ENCODE data around the gene STH.
"Not testable (repeated sequence)": the region's sequence is repeated elsewhere in the genome, so short reads cannot be mapped to it uniquely, and the experiment has no call there.

The STH gene

GRCh38 chr17:46009681-46010596, 10.9 kb downstream of the STH start:
- no peak for DNase-seq

GRCh38 chr17:46010597-46011186, 11.6 kb downstream of the STH start:
- no peak for DNase-seq

- DNase-seq = no peak
Observed at GRCh38 chr17:46011711-46012505, 12.9 kb downstream of the STH start.

- no peak for DNase-seq
Observed at GRCh38 chr17:46012506-46013079, 13.5 kb downstream of the STH start.

DNA sequence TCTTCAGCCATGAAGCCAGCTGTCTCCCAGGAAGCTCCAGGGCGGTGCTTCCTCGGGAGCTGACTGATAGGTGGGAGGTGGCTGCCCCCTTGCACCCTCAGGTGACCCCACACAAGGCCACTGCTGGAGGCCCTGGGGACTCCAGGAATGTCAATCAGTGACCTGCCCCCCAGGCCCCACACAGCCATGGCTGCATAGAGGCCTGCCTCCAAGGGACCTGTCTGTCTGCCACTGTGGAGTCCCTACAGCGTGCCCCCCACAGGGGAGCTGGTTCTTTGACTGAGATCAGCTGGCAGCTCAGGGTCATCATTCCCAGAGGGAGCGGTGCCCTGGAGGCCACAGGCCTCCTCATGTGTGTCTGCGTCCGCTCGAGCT, 14.1 kb downstream of the STH start:
- DNase-seq = no peak

DNA sequence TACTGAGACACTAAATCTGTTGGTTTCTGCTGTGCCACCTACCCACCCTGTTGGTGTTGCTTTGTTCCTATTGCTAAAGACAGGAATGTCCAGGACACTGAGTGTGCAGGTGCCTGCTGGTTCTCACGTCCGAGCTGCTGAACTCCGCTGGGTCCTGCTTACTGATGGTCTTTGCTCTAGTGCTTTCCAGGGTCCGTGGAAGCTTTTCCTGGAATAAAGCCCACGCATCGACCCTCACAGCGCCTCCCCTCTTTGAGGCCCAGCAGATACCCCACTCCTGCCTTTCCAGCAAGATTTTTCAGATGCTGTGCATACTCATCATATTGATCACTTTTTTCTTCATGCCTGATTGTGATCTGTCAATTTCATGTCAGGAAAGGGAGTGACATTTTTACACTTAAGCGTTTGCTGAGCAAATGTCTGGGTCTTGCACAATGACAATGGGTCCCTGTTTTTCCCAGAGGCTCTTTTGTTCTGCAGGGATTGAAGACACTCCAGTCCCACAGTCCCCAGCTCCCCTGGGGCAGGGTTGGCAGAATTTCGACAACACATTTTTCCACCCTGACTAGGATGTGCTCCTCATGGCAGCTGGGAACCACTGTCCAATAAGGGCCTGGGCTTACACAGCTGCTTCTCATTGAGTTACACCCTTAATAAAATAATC, 14.6 kb downstream of the STH start:
- no peak for DNase-seq

DNA sequence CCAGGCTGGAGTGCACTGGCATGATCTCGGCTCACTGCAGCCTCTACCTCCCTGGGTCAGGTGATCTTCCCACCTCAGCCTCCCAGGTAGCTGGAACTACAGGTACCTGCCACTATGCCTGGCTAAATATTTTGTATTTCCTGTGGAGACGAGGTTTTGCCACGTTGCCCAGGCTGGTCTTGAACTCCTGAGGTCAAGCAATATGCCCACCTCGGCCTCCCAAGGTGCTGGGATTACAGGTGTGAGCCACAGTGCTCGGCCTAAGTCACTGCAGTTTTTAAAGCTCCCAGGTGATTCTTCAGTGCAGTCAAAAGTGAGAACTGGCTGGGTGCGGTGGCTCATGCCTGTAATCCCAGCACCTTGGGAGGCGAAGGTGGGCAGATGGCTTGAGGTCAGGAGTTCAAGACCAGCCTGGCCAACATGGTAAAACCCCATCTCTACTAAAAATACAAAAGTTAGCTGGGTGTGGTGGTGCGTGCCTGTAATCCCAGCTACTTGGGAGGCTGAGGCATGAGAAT, 20.4 kb downstream of the STH start:
- not testable (repeated sequence) for DNase-seq

GRCh38 chr17:46020023-46020761, 21.1 kb downstream of the STH start:
- DNase-seq = no peak

GRCh38 chr17:46020998-46021397, 21.9 kb downstream of the STH start:
- DNase-seq = no peak

- DNase-seq = not testable (repeated sequence)
Observed at GRCh38 chr17:46023366-46023765, 24.3 kb downstream of the STH start.

- DNase-seq = no peak
Observed at GRCh38 chr17:46023783-46024388, 24.8 kb downstream of the STH start.

- no peak for DNase-seq
Observed at GRCh38 chr17:46024590-46024989, 25.5 kb downstream of the STH start.

DNA sequence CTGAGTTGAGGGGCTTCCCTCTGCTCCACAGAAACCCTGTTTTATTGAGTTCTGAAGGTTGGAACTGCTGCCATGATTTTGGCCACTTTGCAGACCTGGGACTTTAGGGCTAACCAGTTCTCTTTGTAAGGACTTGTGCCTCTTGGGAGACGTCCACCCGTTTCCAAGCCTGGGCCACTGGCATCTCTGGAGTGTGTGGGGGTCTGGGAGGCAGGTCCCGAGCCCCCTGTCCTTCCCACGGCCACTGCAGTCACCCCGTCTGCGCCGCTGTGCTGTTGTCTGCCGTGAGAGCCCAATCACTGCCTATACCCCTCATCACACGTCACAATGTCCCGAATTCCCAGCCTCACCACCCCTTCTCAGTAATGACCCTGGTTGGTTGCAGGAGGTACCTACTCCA, 26.0 kb downstream of the STH start:
- no peak for DNase-seq

GRCh38 chr17:46025510-46026165, 26.6 kb downstream of the STH start:
- DNase-seq = no peak

- DNase-seq = no peak
Observed at GRCh38 chr17:46026166-46027047, 27.4 kb downstream of the STH start.

- no peak for DNase-seq
Observed at GRCh38 chr17:46027048-46027975, 28.3 kb downstream of the STH start.

DNA sequence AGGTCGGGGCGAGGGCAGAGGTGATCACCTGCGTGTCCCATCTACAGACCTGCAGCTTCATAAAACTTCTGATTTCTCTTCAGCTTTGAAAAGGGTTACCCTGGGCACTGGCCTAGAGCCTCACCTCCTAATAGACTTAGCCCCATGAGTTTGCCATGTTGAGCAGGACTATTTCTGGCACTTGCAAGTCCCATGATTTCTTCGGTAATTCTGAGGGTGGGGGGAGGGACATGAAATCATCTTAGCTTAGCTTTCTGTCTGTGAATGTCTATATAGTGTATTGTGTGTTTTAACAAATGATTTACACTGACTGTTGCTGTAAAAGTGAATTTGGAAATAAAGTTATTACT, 28.9 kb downstream of the STH start:
- no peak for DNase-seq

DNA sequence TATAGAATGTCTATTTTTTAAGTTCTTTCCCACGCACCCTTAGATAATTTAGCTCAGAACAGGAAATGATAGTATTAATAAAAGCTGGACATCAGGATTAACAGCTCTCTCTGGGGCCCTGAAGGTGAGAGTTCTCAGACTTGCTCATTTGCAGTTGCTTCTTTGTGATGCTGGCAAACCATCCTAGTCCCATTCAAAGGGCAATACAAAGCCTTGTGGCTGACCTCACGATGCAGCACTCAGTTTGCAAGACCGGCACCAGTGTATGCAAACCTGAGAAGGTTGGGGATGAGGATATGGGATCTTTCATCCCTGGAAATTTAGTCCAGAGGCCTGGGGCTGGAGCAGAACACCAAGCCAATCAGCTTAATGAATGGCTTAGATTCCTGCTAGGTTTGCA, 29.3 kb downstream of the STH start:
- DNase-seq = no peak

Data from hematopoietic multipotent progenitor cell treated with erythropoietin and hydrocortisone succinate and interleukin-3 and kit ligand, for 6 days (in vitro differentiated cells).